Brain microvascular endothelial cell (primary cell): Measurements from ENCODE around the gene CCNJ.
A peak's percentile ranks its signal among the peaks of the same experiment; 100 is the strongest.

Experiments used
- DNase-seq: peaks from one replicate; pipeline ENCODE4 v3.0.0-alpha.2; 2020
- H3K27ac ChIP-seq: fragments of 250-450 bp; sonication (Bioruptor Pico); 2 replicates; pipeline ENCODE4 v1.5.1; 2020; ENCODE audit warnings: mild to moderate bottlenecking, moderate library complexity
- H3K27me3 ChIP-seq: fragments of 250-450 bp; sonication (Bioruptor Pico); replicated peaks from 2 replicates; pipeline ENCODE4 v1.5.1; 2020; ENCODE audit warnings: mild to moderate bottlenecking
- H3K36me3 ChIP-seq: fragments of 250-450 bp; sonication (Bioruptor Pico); replicated peaks from 2 replicates; pipeline ENCODE4 v1.5.1; 2020; ENCODE audit warnings: mild to moderate bottlenecking
- H3K4me3 ChIP-seq: 2 replicates; pipeline ENCODE4 v1.5.1; 2011; ENCODE audit warnings: low read depth, mild to moderate bottlenecking, control low read depth, low read length, moderate library complexity
- in situ Hi-C: cut with HindIII; loops from 2 replicates; pipeline ENCODE4 v1.10.0; 2017; ENCODE audit warnings: low sequenced_read_pairs, low pct_ligation_motif_present
- TF ChIP-seq, protein P1 (sequence below): IDR thresholded peaks from 2 replicates; pipeline ENCODE4 v1.5.1; 2011; ENCODE audit warnings: low read depth, mild to moderate bottlenecking, moderate library complexity, low read length, control low read depth, inconsistent platforms; ENCODE audit errors: missing control alignments

Gene CCNJ

DNA sequence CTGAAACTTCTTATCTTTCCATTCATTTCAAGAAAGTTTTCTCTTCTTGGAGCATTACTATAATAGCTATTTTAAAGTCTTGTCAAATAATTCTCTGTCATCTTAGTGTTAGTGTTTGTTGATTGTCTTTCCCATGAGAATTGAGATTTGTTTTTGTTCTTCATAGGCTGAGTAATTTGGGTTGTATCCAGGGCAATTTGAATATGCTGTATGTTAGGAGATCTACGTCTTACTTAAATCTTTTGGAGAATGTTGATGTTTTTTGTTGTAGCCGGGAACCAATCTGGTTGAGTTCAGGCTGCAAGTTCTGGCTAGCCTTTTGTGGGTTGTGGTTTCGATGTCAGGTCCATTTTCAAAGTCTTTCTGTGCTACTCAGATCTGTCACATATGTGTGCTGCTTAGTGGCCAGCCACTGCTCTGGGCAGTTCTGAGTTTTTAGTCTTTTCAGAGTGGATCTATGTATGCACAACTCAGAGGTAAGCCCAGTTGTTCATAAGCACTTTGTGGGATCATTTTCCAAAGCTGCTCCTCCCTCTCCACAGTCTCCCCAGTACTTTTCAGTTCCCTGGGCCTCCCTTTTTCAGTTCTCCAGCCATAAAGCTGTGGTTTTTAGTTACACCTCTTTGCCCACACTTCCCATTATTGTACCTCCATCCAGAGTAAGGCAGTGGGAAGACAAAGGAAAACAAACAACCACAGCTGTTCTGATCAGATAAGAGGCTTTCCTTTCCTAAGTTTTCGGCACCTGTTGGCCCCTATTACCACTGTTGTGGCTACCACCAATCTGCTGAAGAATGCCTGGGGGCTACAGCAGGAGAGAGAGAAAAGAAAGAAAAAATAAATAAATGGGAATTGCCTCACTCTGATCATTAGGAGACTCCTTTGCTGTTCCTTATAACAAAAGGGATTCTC is 4.7 kb upstream of the CCNJ start:
- TF ChIP-seq, protein P1, sequence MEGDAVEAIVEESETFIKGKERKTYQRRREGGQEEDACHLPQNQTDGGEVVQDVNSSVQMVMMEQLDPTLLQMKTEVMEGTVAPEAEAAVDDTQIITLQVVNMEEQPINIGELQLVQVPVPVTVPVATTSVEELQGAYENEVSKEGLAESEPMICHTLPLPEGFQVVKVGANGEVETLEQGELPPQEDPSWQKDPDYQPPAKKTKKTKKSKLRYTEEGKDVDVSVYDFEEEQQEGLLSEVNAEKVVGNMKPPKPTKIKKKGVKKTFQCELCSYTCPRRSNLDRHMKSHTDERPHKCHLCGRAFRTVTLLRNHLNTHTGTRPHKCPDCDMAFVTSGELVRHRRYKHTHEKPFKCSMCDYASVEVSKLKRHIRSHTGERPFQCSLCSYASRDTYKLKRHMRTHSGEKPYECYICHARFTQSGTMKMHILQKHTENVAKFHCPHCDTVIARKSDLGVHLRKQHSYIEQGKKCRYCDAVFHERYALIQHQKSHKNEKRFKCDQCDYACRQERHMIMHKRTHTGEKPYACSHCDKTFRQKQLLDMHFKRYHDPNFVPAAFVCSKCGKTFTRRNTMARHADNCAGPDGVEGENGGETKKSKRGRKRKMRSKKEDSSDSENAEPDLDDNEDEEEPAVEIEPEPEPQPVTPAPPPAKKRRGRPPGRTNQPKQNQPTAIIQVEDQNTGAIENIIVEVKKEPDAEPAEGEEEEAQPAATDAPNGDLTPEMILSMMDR: no peak
- in situ Hi-C loops: no loop called here
- H3K36me3 ChIP-seq: no peaks in the 10 kb centered on the region
- DNase-seq: no peak
- H3K4me3 ChIP-seq: no peak overlapping the region
- no peak overlapping the region for H3K27ac ChIP-seq
- H3K27me3 ChIP-seq: no peaks in the 10 kb centered on the region

GRCh38 chr10:96041146-96041545 is 2.2 kb upstream of the CCNJ start:
- no peak overlapping the region for H3K4me3 ChIP-seq
- TF ChIP-seq, protein P1: no peak
- H3K27ac ChIP-seq: no peak overlapping the region
- in situ Hi-C loops: no loop called here
- DNase-seq: no peak
- H3K27me3 ChIP-seq: no peaks in the 10 kb centered on the region
- H3K36me3 ChIP-seq: no peaks in the 10 kb centered on the region

- H3K27me3 ChIP-seq: no peaks in the 10 kb centered on the region
- H3K27ac ChIP-seq: peak overlapping the region; percentile 56
- TF ChIP-seq, protein P1: no peak
- peak overlapping the region; percentile 85 for H3K4me3 ChIP-seq
- H3K36me3 ChIP-seq: no peaks in the 10 kb centered on the region
- peak; percentile 14 for DNase-seq
- in situ Hi-C loops: no loop called here
These were observed 721 bp downstream of the CCNJ start for GRCh38 chr10:96043893-96044715.

DNA sequence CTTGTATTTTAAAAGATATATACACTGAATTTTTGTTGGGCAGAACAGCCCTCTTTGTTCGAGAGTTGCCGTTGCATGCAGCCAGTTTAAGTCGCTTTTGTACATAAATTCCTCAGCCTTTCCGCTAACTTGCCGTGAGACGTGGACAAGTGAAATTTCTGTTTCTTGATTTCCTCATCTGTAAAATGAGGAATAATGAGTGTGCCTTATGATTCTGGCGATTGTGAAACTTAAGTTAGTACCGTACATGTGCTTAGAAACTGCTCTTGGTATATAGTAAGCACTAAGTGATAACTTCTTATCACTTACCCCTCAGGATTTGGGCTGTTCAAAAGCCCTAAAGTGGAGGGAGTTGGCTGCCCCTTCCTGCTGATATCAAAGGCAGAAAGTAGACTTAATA is 1.4 kb downstream of the CCNJ start:
- in situ Hi-C loops: no loop called here
- TF ChIP-seq, protein P1: no peak
- Histone ChIP-seq H3K36me3 (no peaks in the 10 kb centered on the region), H3K27ac (peak overlapping the region; percentile 56), H3K27me3 (no peaks in the 10 kb centered on the region), H3K4me3 (peak overlapping the region; percentile 85)
- peak; percentile 23 for DNase-seq

- Histone ChIP-seq H3K27me3 (no peaks in the 10 kb centered on the region), H3K4me3 (no peak overlapping the region), H3K27ac (no peak overlapping the region), H3K36me3 (no peaks in the 10 kb centered on the region)
- in situ Hi-C loops: no loop called here
- TF ChIP-seq, protein P1: no peak
- no peak for DNase-seq
These were observed 3.2 kb downstream of the CCNJ start for GRCh38 chr10:96046546-96046945.
